K562 (cell line): ENCODE measurements around the gene FCGBP. TPM values are rescaled to one million over a fixed set of nuclear protein-coding genes. Genes with fewer than 3 reads are reported as not detected.

Source experiments
- ATAC-seq: fragments of 200-7000 bp; cut with Tn5 transposase; 3 replicates; pipeline ENCODE4 v1.9.1; 2020; ENCODE audit warnings: moderate library complexity
- BruUV-seq: library from RNA; stranded (reverse); fragments of 400-500 nt; replicated peaks from 2 replicates; lab custom pipeline; 2021; lab: Mats Ljungman, UMichigan
- CTCF ChIA-PET: fragments of 300-600 bp; formaldehyde crosslinking; extraction: SDS; loops from one replicate; lab custom pipeline; 2021; ENCODE audit warnings: low intra/inter-chr PET ratio; lab: Yijun Ruan, JAX
- POLR2A ChIA-PET: fragments of 300-600, 350-650 bp; sonication (Branson Sonifier 250); formaldehyde crosslinking; extraction: SDS; loops from one replicate; lab custom pipeline; 2021; ENCODE audit warnings: antibody characterized with exemption, inconsistent platforms; lab: Yijun Ruan, JAX
- DNase-seq, 4 experiments: peaks; one replicate each; pipeline versions ENCODE4 v3.0.0 to v3.0.0-alpha.2; 2011 to 2018; ENCODE audit warnings: low spot score in 3 of 4, mixed read lengths in 3 of 4; ENCODE audit errors: extremely low read depth in 1 of 4
- FAIRE-seq: peaks from 2 replicates; lab custom pipeline; 2011; peaks lifted over from hg19 to GRCh38; lab: Jason Lieb, UNC
- H2AFZ ChIP-seq: 2 replicates; pipeline ENCODE4 v1.6.0; 2011; ENCODE audit warnings: low read depth, low read length, control low read depth, inconsistent platforms
- H3K27ac ChIP-seq: fragments of 200-600 bp; 3 replicates; pipeline ENCODE4 v1.8.0; 2011; ENCODE audit warnings: low read depth, mild to moderate bottlenecking, control low read depth, inconsistent platforms, low read length, moderate library complexity, mixed read lengths; ENCODE audit errors: extremely low read depth
- H3K27me3 ChIP-seq, 2 experiments: fragments of 300-600 bp in 1 of 2; 2 replicates in 1 of 2; 3 replicates in 1 of 2; pipeline versions ENCODE4 v1.6.0 to v1.8.0; 2011; ENCODE audit warnings: inconsistent platforms in 2 of 2, low read length in 2 of 2, mild to moderate bottlenecking in 1 of 2, mixed read lengths in 1 of 2, moderate library complexity in 1 of 2; ENCODE audit not compliant: control insufficient read depth in 2 of 2, insufficient read depth in 2 of 2
- H3K36me3 ChIP-seq: fragments of 300-600 bp; 3 replicates; pipeline ENCODE4 v1.8.0; 2011; ENCODE audit warnings: mild to moderate bottlenecking, low read length, inconsistent platforms; ENCODE audit not compliant: control insufficient read depth, insufficient read depth
- H3K4me1 ChIP-seq, 2 experiments: fragments of 200-600 bp in 1 of 2; replicated peaks in 1 of 2; 2 replicates in 1 of 2; 3 replicates in 1 of 2; pipeline versions ENCODE4 v1.5.1 to v1.8.0; 2011; ENCODE audit warnings: inconsistent platforms in 2 of 2, low read length in 2 of 2, mild to moderate bottlenecking in 1 of 2, mixed read lengths in 1 of 2, moderate library complexity in 1 of 2; ENCODE audit not compliant: control insufficient read depth in 2 of 2, insufficient read depth in 2 of 2
- H3K4me2 ChIP-seq: 2 replicates; pipeline ENCODE4 v1.6.1; 2011; ENCODE audit warnings: low read length, control low read depth, inconsistent platforms, mixed read lengths; ENCODE audit not compliant: insufficient read depth
- H3K4me3 ChIP-seq: fragments of 200-600 bp; sonication (generic), shearing (Covaris generic); 2 replicates; pipeline ENCODE4 v1.5.1; 2016; ENCODE audit warnings: control low read depth, inconsistent platforms
- H3K79me2 ChIP-seq: fragments of 200-600 bp; 3 replicates; pipeline ENCODE4 v1.8.0; 2011; ENCODE audit warnings: low read length, inconsistent platforms; ENCODE audit not compliant: control insufficient read depth, insufficient read depth
- H3K9ac ChIP-seq, 2 experiments: 2 replicates each; pipeline versions ENCODE4 v1.6.0 to v1.6.1; 2011; ENCODE audit warnings: low read depth in 2 of 2, low read length in 2 of 2, control low read depth in 1 of 2, inconsistent platforms in 1 of 2, mild to moderate bottlenecking in 1 of 2, mixed read lengths in 1 of 2; ENCODE audit not compliant: insufficient read depth in 1 of 2
- H3K9me1 ChIP-seq: one replicate; pipeline ENCODE4 v1.6.0; 2011; ENCODE audit warnings: inconsistent platforms, mild to moderate bottlenecking, low read length, moderate library complexity; ENCODE audit not compliant: control insufficient read depth, insufficient read depth
- H3K9me3 ChIP-seq: replicated peaks from 2 replicates; pipeline ENCODE4 v1.5.1; 2011; ENCODE audit warnings: low read depth, low read length, inconsistent platforms; ENCODE audit not compliant: control insufficient read depth, insufficient read depth
- H4K20me1 ChIP-seq: replicated peaks from 2 replicates; pipeline ENCODE4 v1.6.1; 2011; ENCODE audit warnings: low read length, inconsistent platforms, mixed read lengths; ENCODE audit not compliant: control insufficient read depth, insufficient read depth
- CEBPB ChIP-seq: fragments of 450-650 bp; IDR thresholded peaks from 2 replicates; pipeline ENCODE4 v1.6.1; 2016; ENCODE audit warnings: missing genetic modification characterization, missing compliant biosample characterization
- MEIS2 ChIP-seq: fragments of 450-650 bp; IDR thresholded peaks from 2 replicates; pipeline ENCODE4 v1.6.1; 2014; ENCODE audit warnings: mild to moderate bottlenecking; ENCODE audit not compliant: partially characterized antibody
- NR3C1 ChIP-seq: sonication (generic); formaldehyde crosslinking; IDR thresholded peaks from 2 replicates; pipeline ENCODE4 v1.8.1; 2022; ENCODE audit warnings: missing genetic modification reagents
- ZNF263 ChIP-seq: sonication (generic); formaldehyde crosslinking; IDR thresholded peaks from 2 replicates; pipeline ENCODE4 v1.8.0; 2022; ENCODE audit warnings: mild to moderate bottlenecking, missing genetic modification reagents, borderline replicate concordance
- WGBS: fragments of 100-300 bp; shearing (Covaris generic); methylation state at CpG from one replicate; pipeline ENCODE4 v1.1.6; 2016; ENCODE audit warnings: low coverage, mixed read lengths; ENCODE audit not compliant: insufficient coverage; ENCODE audit errors: missing lambda C conversion rate; 5-methylcytosine and 5-hydroxymethylcytosine counted together
- in situ Hi-C: fragments of 300-500 bp; cut with MboI; formaldehyde crosslinking; loops from 4 replicates; pipeline ENCODE4 v1.15.0; 2018; ENCODE audit warnings: inconsistent platforms, mixed read lengths
- intact Hi-C: fragments of 100-400 bp; cut with micrococcal nuclease; formaldehyde crosslinking; loops from 2 replicates; pipeline ENCODE4 v1.14.2; 2022
- polyA plus RNA-seq, 8 experiments: library from polyadenylated mRNA; depleted of rRNA in 4 of 8; stranded (reverse) in 5 of 8; unstranded in 3 of 8; fragments of >200 nt; fragmentation: Nextera tagmentation in 2 of 8; fragmentation: Illumina TruSeq in 1 of 8; extraction: Ambion mirVana in 2 of 8; extraction: Trizol in 1 of 8; gene quantifications; 2 replicates each; pipeline versions ENCODE4 v1.2.1 to v1.2.3, GENCODE V29; 2011 to 2014; ENCODE audit warnings: inconsistent platforms in 1 of 8, missing spikeins in 1 of 8
- total RNA-seq, 7 experiments: library from RNA; depleted of rRNA in 6 of 7; stranded (reverse); fragments of >200 nt in 6 of 7; fragmentation: Illumina TruSeq in 2 of 7; extraction: Trizol in 2 of 7; gene quantifications; 2 replicates each; pipeline versions ENCODE4 v1.2.1 to v1.2.3, GENCODE V29; 2011 to 2021; ENCODE audit warnings: low replicate concordance in 1 of 7

The FCGBP gene
- total and polyA plus RNA-seq, 9 of the 15 experiments (the other 6 are each of a cell fraction or from before 2014, with no cell fraction given) = 0.01 to 1.5 (median 0.13) TPM; not detected in 4

GRCh38 chr19:39916236-39916635, 18.2 kb downstream of the FCGBP start:
- in situ Hi-C loops = no loop called here
- Histone ChIP-seq H3K27ac (no peak overlapping the region), H3K36me3 (no peaks in the 10 kb centered on the region), H3K4me1 (peaks cover 0 to 14% of the 10 kb centered on the region in 2 experiments; a peak in 2 of 5 replicates)
- ATAC-seq (no peak), DNase-seq (peak in 1 of 4 experiments; percentile 4)
- TF ChIP-seq ZNF263 (peak; percentile 35; the same call in 1 of the 2 replicates), CEBPB (tag) (no peak)
- TF ChIP-seq, all 486 proteins: peak for 1
- CTCF ChIA-PET = no interaction called here
- Histone ChIP-seq H3K9ac (no peak overlapping the region), H3K79me2 (no peaks in the 10 kb centered on the region), H3K9me3 (no peaks in the 10 kb centered on the region), H3K9me1 (no peaks in the 10 kb centered on the region), H4K20me1 (0 out of 2 replicates have a peak, but pooled peaks cover 6% of the 10 kb centered on the region), H3K27me3 (peaks cover 13 to 61% of the 10 kb centered on the region in 2 experiments; a peak in 4 of 5 replicates), H3K4me2 (no peak overlapping the region), H3K4me3 (no peak overlapping the region), H2AFZ (no peak overlapping the region)
- no peak for FAIRE-seq
- intact Hi-C loops = no loop called here
- 0% methylated on average over 4 of the region's 5 CpGs for WGBS
- POLR2A ChIA-PET = interaction anchor here (0.6 kb wide), 1 partner anchor 149 kb away, joined by 3 read pairs; no protein-coding TSS in a partner anchor
- no TSS peak for BruUV-seq

- ChIA-PET POLR2A (interaction anchor here (0.6 kb wide), 1 partner anchor 150 kb away, joined by 3 read pairs; no protein-coding TSS in a partner anchor), CTCF (no interaction called here)
- peaks cover 13 to 63% of the 10 kb centered on the region in 2 experiments; a peak in 4 of 5 replicates for H3K27me3 ChIP-seq
- 0 out of 2 replicates have a peak, but pooled peaks cover 6% of the 10 kb centered on the region for H4K20me1 ChIP-seq
- 6% methylated on average over 15 of the region's 17 CpGs for WGBS
- no peaks in the 10 kb centered on the region for H3K36me3 ChIP-seq
- no peak overlapping the region for H3K9ac ChIP-seq
- H3K4me2 ChIP-seq = no peak overlapping the region
- peaks cover 0 to 14% of the 10 kb centered on the region in 2 experiments; a peak in 2 of 5 replicates for H3K4me1 ChIP-seq
- BruUV-seq = no TSS peak
- TF ChIP-seq NR3C1 (CRISPR knock-in tag) (no peak), MEIS2 (peak; percentile 49)
- intact Hi-C loops (no loop called here), in situ Hi-C loops (no loop called here)
- DNase-seq = peak in 1 of 4 experiments; percentile 5
- no peaks in the 10 kb centered on the region for H3K79me2 ChIP-seq
- no peak overlapping the region for H3K27ac ChIP-seq
- no peak overlapping the region for H2AFZ ChIP-seq
- H3K9me1 ChIP-seq = no peaks in the 10 kb centered on the region
- H3K4me3 ChIP-seq = no peak overlapping the region
- ATAC-seq = no peak
- no peak for FAIRE-seq
- no peaks in the 10 kb centered on the region for H3K9me3 ChIP-seq
These were observed 18.6 kb downstream of the FCGBP start for GRCh38 chr19:39915848-39916215.
